ENCODE results near the gene CAMK1D.

Gene CAMK1D

GRCh38 chr10:12822126-12822892 lies 473.0 kb downstream of the CAMK1D start:
- DNase-seq (ENCODE audit: low read depth in 2 of 2), result no peak

- no peak for DNase-seq (ENCODE audit: low read depth in 2 of 2)
These were observed 473.5 kb downstream of the CAMK1D start for GRCh38 chr10:12822893-12823170.

GRCh38 chr10:12823328-12823727 lies 474.0 kb downstream of the CAMK1D start:
- no peak for DNase-seq (ENCODE audit: low read depth in 2 of 2)

- no peak for DNase-seq (ENCODE audit: low read depth in 2 of 2)
These were observed 476.0 kb downstream of the CAMK1D start for GRCh38 chr10:12825260-12825849.

GRCh38 chr10:12826800-12827372 lies 477.5 kb downstream of the CAMK1D start:
- no peak for DNase-seq (ENCODE audit: low read depth in 2 of 2)

- DNase-seq (ENCODE audit: low read depth in 2 of 2), result no peak
These were observed 479.4 kb downstream of the CAMK1D start for GRCh38 chr10:12828736-12829135.

- DNase-seq (ENCODE audit: low read depth in 2 of 2), result no peak
These were observed 480.6 kb downstream of the CAMK1D start for GRCh38 chr10:12829831-12830390.

- no peak for DNase-seq (ENCODE audit: low read depth in 2 of 2)
These were observed 482.7 kb downstream of the CAMK1D start for GRCh38 chr10:12832096-12832495.

- no peak for DNase-seq (ENCODE audit: low read depth in 2 of 2)
These were observed 484.1 kb downstream of the CAMK1D start for GRCh38 chr10:12833451-12833850.

- DNase-seq (ENCODE audit: low read depth in 2 of 2), result no peak
These were observed 484.8 kb downstream of the CAMK1D start for GRCh38 chr10:12834116-12834665.

- no peak for DNase-seq (ENCODE audit: low read depth in 2 of 2)
These were observed 485.4 kb downstream of the CAMK1D start for GRCh38 chr10:12834721-12835120.

- DNase-seq (ENCODE audit: low read depth in 2 of 2), result no peak
These were observed 486.4 kb downstream of the CAMK1D start for GRCh38 chr10:12835709-12836108.

GRCh38 chr10:12838366-12838765 lies 489.0 kb downstream of the CAMK1D start:
- no peak for DNase-seq (ENCODE audit: low read depth in 2 of 2)

GRCh38 chr10:12838995-12839927 lies 489.9 kb downstream of the CAMK1D start:
- DNase-seq (ENCODE audit: low read depth in 2 of 2), result no peak

GRCh38 chr10:12839941-12840611 lies 490.7 kb downstream of the CAMK1D start:
- no peak for DNase-seq (ENCODE audit: low read depth in 2 of 2)

GRCh38 chr10:12841426-12841825 lies 492.1 kb downstream of the CAMK1D start:
- no peak for DNase-seq (ENCODE audit: low read depth in 2 of 2)

- no peak for DNase-seq (ENCODE audit: low read depth in 2 of 2)
These were observed 492.5 kb downstream of the CAMK1D start for GRCh38 chr10:12841826-12842225.

GRCh38 chr10:12842310-12842709 lies 493.0 kb downstream of the CAMK1D start:
- no peak for DNase-seq (ENCODE audit: low read depth in 2 of 2)

GRCh38 chr10:12843296-12843945 lies 494.1 kb downstream of the CAMK1D start:
- no peak for DNase-seq (ENCODE audit: low read depth in 2 of 2)

- no peak for DNase-seq (ENCODE audit: low read depth in 2 of 2)
These were observed 495.6 kb downstream of the CAMK1D start for GRCh38 chr10:12844811-12845483.

All from stimulated activated CD8-positive, alpha-beta memory T cell treated with anti-CD3 and anti-CD28 coated beads, Interleukin-15, amount 100 ng/mL, for 4 hours (primary cell).